ENCODE measurements around the gene MPL. TPM values are rescaled to one million over a fixed set of nuclear protein-coding genes. Genes with fewer than 3 reads are reported as not detected.
A peak's percentile ranks its signal among the peaks of the same experiment; 100 is the strongest.

MPL gene
- total RNA-seq, 1 donor from 2014 or later: not detected

DNA sequence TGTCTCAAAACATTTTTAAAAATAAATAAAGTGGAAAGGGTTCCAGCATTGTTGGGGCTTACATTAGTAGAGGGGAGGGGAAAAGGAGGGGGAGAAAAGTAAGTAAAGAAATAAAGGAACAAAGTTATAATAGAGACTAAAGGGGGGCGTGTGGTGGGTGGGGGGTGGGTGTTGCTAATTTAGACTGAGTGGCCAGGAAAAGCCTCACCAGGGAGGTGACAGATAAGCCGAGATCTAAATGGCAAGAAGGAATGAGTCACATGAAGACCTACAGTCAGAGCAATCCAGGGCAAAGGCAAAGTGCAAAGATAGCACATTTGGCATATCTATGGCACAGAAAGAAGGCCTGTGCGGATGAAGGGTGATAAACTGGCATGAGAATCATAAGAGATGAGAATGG lies 7.5 kb downstream of the MPL start:
- Histone ChIP-seq H2AFZ (ENCODE audit: low read depth, low read length) (no peak overlapping the region), H3K9ac (ENCODE audit: low read length) (no peak overlapping the region), H3K4me2 (ENCODE audit: low read length) (no peak overlapping the region), H3K4me1 (ENCODE audit: insufficient read depth, low read length) (peaks cover 14% of the 10 kb centered on the region), H4K20me1 (ENCODE audit: insufficient read depth, low read length) (no peaks in the 10 kb centered on the region), H3K36me3 (ENCODE audit: insufficient read depth, low read length) (no peaks in the 10 kb centered on the region), H3K79me2 (ENCODE audit: insufficient read depth, low read length) (no peaks in the 10 kb centered on the region), H3K4me3 (ENCODE audit: insufficient read depth, low read depth, low read length) (no peak overlapping the region), H3K27me3 (ENCODE audit: insufficient read depth, low read length) (peaks cover under 1% of the 10 kb centered on the region), H3K27ac (ENCODE audit: low read depth, low read length) (no peak overlapping the region), H3K9me3 (ENCODE audit: insufficient read depth, low read depth, low read length) (no peaks in the 10 kb centered on the region)
- no peaks in the 10 kb centered on the region for H3K36me3 Mint-ChIP-seq (ENCODE audit: low read depth, unreplicated experiment)
- H3K9me3 Mint-ChIP-seq (ENCODE audit: unreplicated experiment): peaks cover 4% of the 10 kb centered on the region
- no peak overlapping the region for H3K27ac Mint-ChIP-seq (ENCODE audit: unreplicated experiment)
- no peak for FAIRE-seq
- DNase-seq (ENCODE audit: low read depth): no peak
- TF ChIP-seq, protein P1, sequence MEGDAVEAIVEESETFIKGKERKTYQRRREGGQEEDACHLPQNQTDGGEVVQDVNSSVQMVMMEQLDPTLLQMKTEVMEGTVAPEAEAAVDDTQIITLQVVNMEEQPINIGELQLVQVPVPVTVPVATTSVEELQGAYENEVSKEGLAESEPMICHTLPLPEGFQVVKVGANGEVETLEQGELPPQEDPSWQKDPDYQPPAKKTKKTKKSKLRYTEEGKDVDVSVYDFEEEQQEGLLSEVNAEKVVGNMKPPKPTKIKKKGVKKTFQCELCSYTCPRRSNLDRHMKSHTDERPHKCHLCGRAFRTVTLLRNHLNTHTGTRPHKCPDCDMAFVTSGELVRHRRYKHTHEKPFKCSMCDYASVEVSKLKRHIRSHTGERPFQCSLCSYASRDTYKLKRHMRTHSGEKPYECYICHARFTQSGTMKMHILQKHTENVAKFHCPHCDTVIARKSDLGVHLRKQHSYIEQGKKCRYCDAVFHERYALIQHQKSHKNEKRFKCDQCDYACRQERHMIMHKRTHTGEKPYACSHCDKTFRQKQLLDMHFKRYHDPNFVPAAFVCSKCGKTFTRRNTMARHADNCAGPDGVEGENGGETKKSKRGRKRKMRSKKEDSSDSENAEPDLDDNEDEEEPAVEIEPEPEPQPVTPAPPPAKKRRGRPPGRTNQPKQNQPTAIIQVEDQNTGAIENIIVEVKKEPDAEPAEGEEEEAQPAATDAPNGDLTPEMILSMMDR (IDR thresholded peaks at IDR 0.05; ENCODE audit: insufficient read depth, low read depth, low read length): no peak
- TF ChIP-seq EZH2 (IDR thresholded peaks at IDR 0.05; ENCODE audit: insufficient read depth, low read length): no peak
- no peak overlapping the region for H3K4me3 Mint-ChIP-seq (ENCODE audit: unreplicated experiment)
- H3K4me1 Mint-ChIP-seq (ENCODE audit: low read depth, unreplicated experiment): peaks cover 6% of the 10 kb centered on the region
- H3K27me3 Mint-ChIP-seq (ENCODE audit: low read depth, unreplicated experiment): peaks cover 6% of the 10 kb centered on the region

GRCh38 chr1:43346636-43347035 lies 9.0 kb downstream of the MPL start:
- TF ChIP-seq, protein P1 (IDR thresholded peaks at IDR 0.05; ENCODE audit: insufficient read depth, low read depth, low read length): no peak
- no peak for TF ChIP-seq EZH2 (IDR thresholded peaks at IDR 0.05; ENCODE audit: insufficient read depth, low read length)
- H3K27ac ChIP-seq (ENCODE audit: low read depth, low read length): no peak overlapping the region
- no peak overlapping the region for H3K4me3 Mint-ChIP-seq (ENCODE audit: unreplicated experiment)
- no peaks in the 10 kb centered on the region for H4K20me1 ChIP-seq (ENCODE audit: insufficient read depth, low read length)
- no peak overlapping the region for H3K4me2 ChIP-seq (ENCODE audit: low read length)
- FAIRE-seq (no peak), DNase-seq (ENCODE audit: low read depth) (no peak)
- no peak overlapping the region for H2AFZ ChIP-seq (ENCODE audit: low read depth, low read length)
- H3K9me3 Mint-ChIP-seq (ENCODE audit: unreplicated experiment): peaks cover 2% of the 10 kb centered on the region
- H3K4me1 Mint-ChIP-seq (ENCODE audit: low read depth, unreplicated experiment): peaks cover 6% of the 10 kb centered on the region
- H3K27me3 Mint-ChIP-seq (ENCODE audit: low read depth, unreplicated experiment): no peaks in the 10 kb centered on the region
- H3K27me3 ChIP-seq (ENCODE audit: insufficient read depth, low read length): no peaks in the 10 kb centered on the region
- H3K4me1 ChIP-seq (ENCODE audit: insufficient read depth, low read length): peaks cover 17% of the 10 kb centered on the region
- H3K36me3 ChIP-seq (ENCODE audit: insufficient read depth, low read length): no peaks in the 10 kb centered on the region
- H3K9ac ChIP-seq (ENCODE audit: low read length): no peak overlapping the region
- no peaks in the 10 kb centered on the region for H3K36me3 Mint-ChIP-seq (ENCODE audit: low read depth, unreplicated experiment)
- no peaks in the 10 kb centered on the region for H3K9me3 ChIP-seq (ENCODE audit: insufficient read depth, low read depth, low read length)
- no peaks in the 10 kb centered on the region for H3K79me2 ChIP-seq (ENCODE audit: insufficient read depth, low read length)
- no peak overlapping the region for H3K27ac Mint-ChIP-seq (ENCODE audit: unreplicated experiment)
- no peak overlapping the region for H3K4me3 ChIP-seq (ENCODE audit: insufficient read depth, low read depth, low read length)

DNA sequence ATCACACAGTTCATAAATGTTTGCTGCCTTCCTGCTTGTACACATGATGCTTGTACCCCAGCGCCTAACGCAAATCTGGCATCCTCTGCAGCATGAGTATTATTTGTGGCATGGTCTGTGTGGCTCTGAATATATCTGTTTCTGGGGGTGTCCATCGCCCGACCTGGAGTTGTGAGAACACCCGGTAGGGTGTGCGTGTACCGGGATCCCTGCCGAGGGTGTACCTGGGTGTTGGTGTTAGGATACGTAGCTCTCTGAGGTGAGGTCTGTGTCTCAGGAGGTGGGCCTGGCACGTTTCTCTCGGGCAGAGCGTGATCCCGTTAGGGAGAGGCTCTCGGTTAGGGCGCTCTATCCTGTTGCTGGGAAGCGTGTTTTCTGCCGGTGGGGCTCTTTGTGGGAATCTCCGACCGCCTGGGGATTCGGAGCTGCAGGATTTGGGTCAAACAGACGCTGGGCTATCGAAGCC lies 10.8 kb downstream of the MPL start:
- Mint-ChIP-seq H3K9me3 (ENCODE audit: unreplicated experiment) (peaks cover 2% of the 10 kb centered on the region), H3K36me3 (ENCODE audit: low read depth, unreplicated experiment) (no peaks in the 10 kb centered on the region), H3K27me3 (ENCODE audit: low read depth, unreplicated experiment) (no peaks in the 10 kb centered on the region), H3K4me3 (ENCODE audit: unreplicated experiment) (peak overlapping the region; percentile 50), H3K4me1 (ENCODE audit: low read depth, unreplicated experiment) (peaks cover 6% of the 10 kb centered on the region), H3K27ac (ENCODE audit: unreplicated experiment) (no peak overlapping the region)
- FAIRE-seq (no peak), DNase-seq (ENCODE audit: low read depth) (no peak)
- Histone ChIP-seq H3K27me3 (ENCODE audit: insufficient read depth, low read length) (no peaks in the 10 kb centered on the region), H3K27ac (ENCODE audit: low read depth, low read length) (no peak overlapping the region), H3K9me3 (ENCODE audit: insufficient read depth, low read depth, low read length) (no peaks in the 10 kb centered on the region), H3K4me3 (ENCODE audit: insufficient read depth, low read depth, low read length) (peak overlapping the region; percentile 63), H3K79me2 (ENCODE audit: insufficient read depth, low read length) (no peaks in the 10 kb centered on the region), H4K20me1 (ENCODE audit: insufficient read depth, low read length) (no peaks in the 10 kb centered on the region), H3K9ac (ENCODE audit: low read length) (peak overlapping the region; percentile 67), H3K4me1 (ENCODE audit: insufficient read depth, low read length) (peaks cover 17% of the 10 kb centered on the region), H2AFZ (ENCODE audit: low read depth, low read length) (peak overlapping the region; percentile 88), H3K4me2 (ENCODE audit: low read length) (peak overlapping the region; percentile 92), H3K36me3 (ENCODE audit: insufficient read depth, low read length) (no peaks in the 10 kb centered on the region)
- TF ChIP-seq EZH2 (IDR thresholded peaks at IDR 0.05; ENCODE audit: insufficient read depth, low read length): no peak
- TF ChIP-seq, protein P1 (IDR thresholded peaks at IDR 0.05; ENCODE audit: insufficient read depth, low read depth, low read length): no peak

Data from astrocyte (in vitro differentiated cells and primary cell).